AG09309 (cell line): ENCODE data around the gene MED17.
A peak's percentile ranks its signal among the peaks of the same experiment; 100 is the strongest.

Experiments
- DNase-seq: peaks from one replicate; pipeline ENCODE4 v3.0.0-alpha.2; 2010; ENCODE audit warnings: low read depth
- H3K4me3 ChIP-seq: 2 replicates; pipeline ENCODE4 v1.5.1; 2011; ENCODE audit warnings: mild to moderate bottlenecking, low read depth, low read length, moderate library complexity; ENCODE audit not compliant: control insufficient read depth
- CTCF ChIP-seq: IDR thresholded peaks from 2 replicates; pipeline ENCODE4 v1.5.1; 2011; ENCODE audit warnings: mild to moderate bottlenecking, low read depth, low read length, inconsistent platforms; ENCODE audit not compliant: insufficient read depth, control insufficient read depth; ENCODE audit errors: missing control alignments

Gene MED17

GRCh38 chr11:93840180-93840579 is 56.1 kb downstream of the MED17 start:
- DNase-seq: no peak
- H3K4me3 ChIP-seq: no peak overlapping the region
- TF ChIP-seq CTCF: no peak

- TF ChIP-seq CTCF: no peak
- H3K4me3 ChIP-seq: no peak overlapping the region
- no peak for DNase-seq
Observed at GRCh38 chr11:93840981-93841380, 56.9 kb downstream of the MED17 start.

- DNase-seq: no peak
- H3K4me3 ChIP-seq: no peak overlapping the region
- no peak for TF ChIP-seq CTCF
Observed at GRCh38 chr11:93841446-93841845, 57.4 kb downstream of the MED17 start.

- no peak for DNase-seq
- H3K4me3 ChIP-seq: no peak overlapping the region
- no peak for TF ChIP-seq CTCF
Observed at GRCh38 chr11:93842034-93842433, 58.0 kb downstream of the MED17 start.

GRCh38 chr11:93842461-93842860 is 58.4 kb downstream of the MED17 start:
- DNase-seq: peak; percentile 46
- H3K4me3 ChIP-seq: no peak overlapping the region
- no peak for TF ChIP-seq CTCF

GRCh38 chr11:93843906-93844305 is 59.8 kb downstream of the MED17 start:
- no peak for TF ChIP-seq CTCF
- H3K4me3 ChIP-seq: no peak overlapping the region
- DNase-seq: no peak

- no peak for DNase-seq
- TF ChIP-seq CTCF: no peak
- no peak overlapping the region for H3K4me3 ChIP-seq
Observed at GRCh38 chr11:93844568-93844967, 60.5 kb downstream of the MED17 start.
